ENCODE data around the gene SUSD6. TPM values are rescaled to one million over a fixed set of nuclear protein-coding genes. Genes with fewer than 3 reads are reported as not detected.

SUSD6 gene
- total RNA-seq, 1 experiment from 2014 or later, result 24.1 TPM

- no TSS peak for BruUV-seq (replicated peaks)
- H3K79me2 ChIP-seq (ENCODE audit: low read depth), result no peaks in the 10 kb centered on the region
Measured at GRCh38 chr14:69669375-69669774, 58.0 kb downstream of the SUSD6 start.

GRCh38 chr14:69670093-69670492 is 58.7 kb downstream of the SUSD6 start:
- peaks cover 13% of the 10 kb centered on the region for H3K4me1 ChIP-seq (replicated peaks; ENCODE audit: insufficient read depth)
- intact Hi-C loops (cut with micrococcal nuclease; ENCODE audit: unreplicated experiment), result no loop called here
- H3K9me3 ChIP-seq (ENCODE audit: insufficient read depth, low read depth), result no peaks in the 10 kb centered on the region
- BruUV-seq (replicated peaks), result no TSS peak
- no peaks in the 10 kb centered on the region for H3K79me2 ChIP-seq (ENCODE audit: low read depth)
- H2AFZ ChIP-seq, result no peak overlapping the region
- ChIA-PET CTCF (no interaction called here), POLR2A (ENCODE audit: unreplicated experiment) (no interaction called here)
- H3K27ac ChIP-seq, result no peak overlapping the region
- no peak overlapping the region for H3K4me3 ChIP-seq
- H4K20me1 ChIP-seq (ENCODE audit: insufficient read depth), result no peaks in the 10 kb centered on the region
- TF ChIP-seq EZH2 (IDR thresholded peaks at IDR 0.05; ENCODE audit: low read depth) (no peak), CTCF (conservative IDR thresholded peaks at IDR 0.05) (no peak)
- H3K36me3 ChIP-seq (ENCODE audit: low read depth), result no peaks in the 10 kb centered on the region
- peak in 1 of 2 experiments; percentile 29 for DNase-seq
- H3F3A ChIP-seq (ENCODE audit: insufficient read depth, low read depth), result peaks cover 7% of the 10 kb centered on the region; the same call in 1 of the 2 replicates
- no peaks in the 10 kb centered on the region for H3K9me2 ChIP-seq (ENCODE audit: insufficient read depth)
- H3K27me3 ChIP-seq (ENCODE audit: insufficient read depth, low read depth), result no peaks in the 10 kb centered on the region
- H3K4me2 ChIP-seq, result no peak overlapping the region

More at GRCh38 chr14:69669375-69669774, 58.0 kb downstream of the SUSD6 start:
- Histone ChIP-seq H3K9me3 (ENCODE audit: insufficient read depth, low read depth) (no peaks in the 10 kb centered on the region), H3K4me1 (replicated peaks; ENCODE audit: insufficient read depth) (peaks cover 13% of the 10 kb centered on the region), H3F3A (ENCODE audit: insufficient read depth, low read depth) (peaks cover 7% of the 10 kb centered on the region; the same call in 1 of the 2 replicates), H3K9me2 (ENCODE audit: insufficient read depth) (no peaks in the 10 kb centered on the region), H3K36me3 (ENCODE audit: low read depth) (no peaks in the 10 kb centered on the region), H2AFZ (no peak overlapping the region), H3K4me3 (no peak overlapping the region), H4K20me1 (ENCODE audit: insufficient read depth) (no peaks in the 10 kb centered on the region), H3K27me3 (ENCODE audit: insufficient read depth, low read depth) (no peaks in the 10 kb centered on the region), H3K27ac (no peak overlapping the region), H3K4me2 (no peak overlapping the region)
- TF ChIP-seq EZH2 (IDR thresholded peaks at IDR 0.05; ENCODE audit: low read depth), result no peak
- TF ChIP-seq CTCF (conservative IDR thresholded peaks at IDR 0.05), result no peak
- ChIA-PET POLR2A (ENCODE audit: unreplicated experiment) (no interaction called here), CTCF (no interaction called here)
- DNase-seq, result peak in 1 of 2 experiments; percentile 17
- intact Hi-C loops (cut with micrococcal nuclease; ENCODE audit: unreplicated experiment), result no loop called here

- intact Hi-C loops (cut with micrococcal nuclease; ENCODE audit: unreplicated experiment), result no loop called here
- Histone ChIP-seq H3K4me2 (no peak overlapping the region), H3K27me3 (ENCODE audit: insufficient read depth, low read depth) (no peaks in the 10 kb centered on the region), H3K4me1 (replicated peaks; ENCODE audit: insufficient read depth) (peaks cover 7% of the 10 kb centered on the region), H2AFZ (no peak overlapping the region), H4K20me1 (ENCODE audit: insufficient read depth) (no peaks in the 10 kb centered on the region), H3K79me2 (ENCODE audit: low read depth) (no peaks in the 10 kb centered on the region), H3K4me3 (no peak overlapping the region), H3F3A (ENCODE audit: insufficient read depth, low read depth) (peaks cover 6% of the 10 kb centered on the region; the same call in 1 of the 2 replicates), H3K9me3 (ENCODE audit: insufficient read depth, low read depth) (no peaks in the 10 kb centered on the region), H3K27ac (no peak overlapping the region), H3K36me3 (ENCODE audit: low read depth) (no peaks in the 10 kb centered on the region), H3K9me2 (ENCODE audit: insufficient read depth) (no peaks in the 10 kb centered on the region)
- DNase-seq, result peak in 1 of 2 experiments; percentile 10
- ChIA-PET CTCF (no interaction called here), POLR2A (ENCODE audit: unreplicated experiment) (no interaction called here)
- no TSS peak for BruUV-seq (replicated peaks)
- no peak for TF ChIP-seq CTCF (conservative IDR thresholded peaks at IDR 0.05)
- no peak for TF ChIP-seq EZH2 (IDR thresholded peaks at IDR 0.05; ENCODE audit: low read depth)
Measured at GRCh38 chr14:69671365-69672030, 60.1 kb downstream of the SUSD6 start.

Data from PC-9 (cell line).